Panc1 (cell line): Measurements from ENCODE around the gene CDH12. TPM values are rescaled to one million over a fixed set of nuclear protein-coding genes. Genes with fewer than 3 reads are reported as not detected.

Experiments used
- ATAC-seq: fragments of 200-7000 bp; cut with Tn5 transposase; 2 replicates; pipeline ENCODE4 v1.9.1; 2020; ENCODE audit warnings: mild to moderate bottlenecking, moderate library complexity
- BruUV-seq: library from RNA; stranded (reverse); fragments of 400-500 nt; replicated peaks from 2 replicates; lab custom pipeline; 2021; lab: Mats Ljungman, UMichigan
- CTCF ChIA-PET: fragments of 300-600 bp; sonication (Branson Sonifier 250); formaldehyde crosslinking; loops from one replicate; lab custom pipeline; 2022; ENCODE audit warnings: antibody characterized with exemption; lab: Charles Lee
- POLR2A ChIA-PET: fragments of 300-600 bp; sonication (Branson Sonifier 250); formaldehyde crosslinking; loops from one replicate; lab custom pipeline; 2022; ENCODE audit warnings: antibody characterized with exemption; lab: Charles Lee
- DNase-seq: peaks from one replicate; pipeline ENCODE4 v3.0.0-alpha.2; 2010; ENCODE audit warnings: low read depth, low spot score
- H3K27ac ChIP-seq: 2 replicates; pipeline ENCODE4 v1.5.1; 2011; ENCODE audit warnings: mild to moderate bottlenecking, low read length, inconsistent platforms
- H3K27me3 ChIP-seq: fragments of 200-500 bp; sonication (Bioruptor generic); 2 replicates; pipeline ENCODE4 v1.6.0; 2014; ENCODE audit warnings: low read length, inconsistent platforms; ENCODE audit not compliant: control insufficient read depth, insufficient read depth
- H3K36me3 ChIP-seq: fragments of 200-500 bp; sonication (Bioruptor generic); 2 replicates; pipeline ENCODE4 v1.5.1; 2014; ENCODE audit warnings: inconsistent platforms, mild to moderate bottlenecking, low read length, moderate library complexity; ENCODE audit not compliant: control insufficient read depth, insufficient read depth
- H3K4me1 ChIP-seq: 2 replicates; pipeline ENCODE4 v1.5.1; 2011; ENCODE audit warnings: inconsistent platforms, mild to moderate bottlenecking, low read length, moderate library complexity; ENCODE audit not compliant: control insufficient read depth, insufficient read depth
- H3K4me3 ChIP-seq, 2 experiments: 2 replicates each; pipeline ENCODE4 v1.5.1; 2011 to 2012; ENCODE audit warnings: low read depth in 2 of 2, low read length in 2 of 2, mild to moderate bottlenecking in 2 of 2, inconsistent platforms in 1 of 2, moderate library complexity in 1 of 2
- H3K9me3 ChIP-seq: fragments of 200-500 bp; sonication (Bioruptor generic); 2 replicates; pipeline ENCODE4 v1.5.1; 2014; ENCODE audit warnings: low read depth, mild to moderate bottlenecking, inconsistent platforms, low read length, moderate library complexity; ENCODE audit not compliant: control insufficient read depth, insufficient read depth
- CTCF ChIP-seq: fragments of 450-650 bp; IDR thresholded peaks from 2 replicates; pipeline ENCODE4 v1.5.1; 2017; ENCODE audit warnings: mild to moderate bottlenecking
- POLR2AphosphoS5 ChIP-seq: IDR thresholded peaks from 2 replicates; pipeline ENCODE4 v1.6.1; 2012; ENCODE audit warnings: mild to moderate bottlenecking, low read depth, low read length, moderate library complexity
- REST ChIP-seq, 2 experiments: IDR thresholded peaks; 2 replicates each; pipeline ENCODE4 v1.6.1; 2011 to 2012; ENCODE audit warnings: low read depth in 2 of 2, control low read depth in 1 of 2, low read length in 1 of 2, mild to moderate bottlenecking in 1 of 2, moderate library complexity in 1 of 2; ENCODE audit not compliant: insufficient read depth in 1 of 2
- SIN3A ChIP-seq: IDR thresholded peaks from 2 replicates; pipeline ENCODE4 v1.6.1; 2012; ENCODE audit warnings: low read depth, mild to moderate bottlenecking, low read length, moderate library complexity, borderline replicate concordance; ENCODE audit not compliant: insufficient read depth
- TCF7L2 ChIP-seq: IDR thresholded peaks from 2 replicates; pipeline ENCODE4 v1.6.1; 2011; ENCODE audit warnings: mild to moderate bottlenecking, low read depth, low read length, inconsistent platforms
- in situ Hi-C: cut with HindIII; loops from 2 replicates; pipeline ENCODE4 v1.10.0; 2016; ENCODE audit warnings: low sequenced_read_pairs, low pct_unique_long_range_greater_than_20kb
- intact Hi-C: fragments of 100-400 bp; cut with micrococcal nuclease; formaldehyde crosslinking; loops from one replicate; pipeline ENCODE4 v1.10.0; 2022; ENCODE audit not compliant: unreplicated experiment
- total RNA-seq: library from RNA; stranded (reverse); gene quantifications from one replicate; pipeline ENCODE4 v1.2.1, GENCODE V29; 2021; ENCODE audit not compliant: unreplicated experiment

CDH12 gene
- total RNA-seq, 1 experiment from 2014 or later = not detected

GRCh38 chr5:21807953-21808352 lies 1045.2 kb downstream of the CDH12 start:
- no peak overlapping the region for H3K27ac ChIP-seq
- H3K27me3 ChIP-seq = no peaks in the 10 kb centered on the region
- ATAC-seq (no peak), DNase-seq (no peak)
- ChIA-PET POLR2A (no interaction called here), CTCF (no interaction called here)
- H3K4me3 ChIP-seq = no peak overlapping the region
- TF ChIP-seq TCF7L2 (no peak), POLR2AphosphoS5 (no peak), CTCF (no peak), REST (IDR thresholded peaks at IDR 0.05; ENCODE audit: insufficient read depth in 1 of 2, low read depth in 2 of 2, low read length in 1 of 2) (no peak), SIN3A (no peak)
- no TSS peak for BruUV-seq
- no peaks in the 10 kb centered on the region for H3K36me3 ChIP-seq
- no peaks in the 10 kb centered on the region; the same call in 1 of the 2 replicates for H3K4me1 ChIP-seq
- H3K9me3 ChIP-seq = no peaks in the 10 kb centered on the region
- intact Hi-C loops = loop anchor here (10.0 kb wide), 1 partner anchor 343 kb away; no protein-coding TSS in a partner anchor
- in situ Hi-C loops = no loop called here

- intact Hi-C loops = loop anchor here (10.0 kb wide), 1 partner anchor 342 kb away; no protein-coding TSS in a partner anchor
- no peak for ATAC-seq
- H3K27ac ChIP-seq = no peak overlapping the region
- DNase-seq = no peak
- H3K9me3 ChIP-seq = no peaks in the 10 kb centered on the region
- CTCF ChIA-PET = no interaction called here
- H3K4me1 ChIP-seq = no peaks in the 10 kb centered on the region; the same call in 1 of the 2 replicates
- in situ Hi-C loops = no loop called here
- TF ChIP-seq CTCF (no peak), TCF7L2 (no peak), POLR2AphosphoS5 (no peak), REST (IDR thresholded peaks at IDR 0.05; ENCODE audit: insufficient read depth in 1 of 2, low read depth in 2 of 2, low read length in 1 of 2) (no peak), SIN3A (no peak)
- H3K36me3 ChIP-seq = no peaks in the 10 kb centered on the region
- BruUV-seq = no TSS peak
- POLR2A ChIA-PET = no interaction called here
- H3K27me3 ChIP-seq = no peaks in the 10 kb centered on the region
- H3K4me3 ChIP-seq = no peak overlapping the region
Observed at GRCh38 chr5:21806943-21807342, 1046.2 kb downstream of the CDH12 start.
